Measurements from ENCODE around the gene ARHGAP31.

The ARHGAP31 gene

DNA sequence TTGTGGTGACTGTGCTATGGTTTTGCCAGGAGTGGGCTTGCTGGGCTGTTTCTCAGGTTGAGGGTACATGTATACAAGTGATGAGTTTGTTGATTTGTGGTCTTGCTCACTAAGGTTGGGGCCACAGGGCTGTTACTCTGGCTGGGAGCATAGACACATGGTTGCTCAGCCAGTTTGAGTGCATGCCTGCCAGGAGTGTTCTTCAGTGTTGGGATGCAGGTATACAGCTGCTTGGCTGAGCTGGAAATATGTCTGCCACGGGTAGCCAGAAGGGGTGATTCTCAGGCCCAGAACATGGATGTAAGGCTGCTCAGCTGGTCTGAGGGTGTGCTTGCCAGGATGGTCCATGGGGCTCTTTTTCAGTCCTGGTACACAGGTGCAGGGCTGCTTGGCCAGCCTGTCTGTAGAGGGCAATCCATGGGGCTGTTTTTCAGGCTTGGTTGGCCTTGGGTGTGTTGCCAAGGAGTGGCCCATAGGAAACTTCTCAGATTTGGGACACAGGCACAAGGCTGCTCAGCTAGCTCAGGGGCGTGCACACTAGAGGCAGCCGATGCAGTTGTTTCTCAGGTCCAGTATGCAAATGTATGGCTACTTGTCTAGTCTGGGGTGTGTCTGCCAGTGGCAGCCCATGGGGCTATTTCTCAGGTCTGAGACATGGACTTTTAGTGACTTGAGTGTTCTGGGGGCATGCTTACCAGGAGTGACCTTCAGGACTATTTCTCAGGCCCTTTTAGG, 5.3 kb upstream of the ARHGAP31 start:
- DNase-seq (ENCODE audit: low spot score) = no peak
- TF ChIP-seq, protein P1, sequence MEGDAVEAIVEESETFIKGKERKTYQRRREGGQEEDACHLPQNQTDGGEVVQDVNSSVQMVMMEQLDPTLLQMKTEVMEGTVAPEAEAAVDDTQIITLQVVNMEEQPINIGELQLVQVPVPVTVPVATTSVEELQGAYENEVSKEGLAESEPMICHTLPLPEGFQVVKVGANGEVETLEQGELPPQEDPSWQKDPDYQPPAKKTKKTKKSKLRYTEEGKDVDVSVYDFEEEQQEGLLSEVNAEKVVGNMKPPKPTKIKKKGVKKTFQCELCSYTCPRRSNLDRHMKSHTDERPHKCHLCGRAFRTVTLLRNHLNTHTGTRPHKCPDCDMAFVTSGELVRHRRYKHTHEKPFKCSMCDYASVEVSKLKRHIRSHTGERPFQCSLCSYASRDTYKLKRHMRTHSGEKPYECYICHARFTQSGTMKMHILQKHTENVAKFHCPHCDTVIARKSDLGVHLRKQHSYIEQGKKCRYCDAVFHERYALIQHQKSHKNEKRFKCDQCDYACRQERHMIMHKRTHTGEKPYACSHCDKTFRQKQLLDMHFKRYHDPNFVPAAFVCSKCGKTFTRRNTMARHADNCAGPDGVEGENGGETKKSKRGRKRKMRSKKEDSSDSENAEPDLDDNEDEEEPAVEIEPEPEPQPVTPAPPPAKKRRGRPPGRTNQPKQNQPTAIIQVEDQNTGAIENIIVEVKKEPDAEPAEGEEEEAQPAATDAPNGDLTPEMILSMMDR (IDR thresholded peaks at IDR 0.05; ENCODE audit: extremely low read depth, missing control alignments) = no peak

DNA sequence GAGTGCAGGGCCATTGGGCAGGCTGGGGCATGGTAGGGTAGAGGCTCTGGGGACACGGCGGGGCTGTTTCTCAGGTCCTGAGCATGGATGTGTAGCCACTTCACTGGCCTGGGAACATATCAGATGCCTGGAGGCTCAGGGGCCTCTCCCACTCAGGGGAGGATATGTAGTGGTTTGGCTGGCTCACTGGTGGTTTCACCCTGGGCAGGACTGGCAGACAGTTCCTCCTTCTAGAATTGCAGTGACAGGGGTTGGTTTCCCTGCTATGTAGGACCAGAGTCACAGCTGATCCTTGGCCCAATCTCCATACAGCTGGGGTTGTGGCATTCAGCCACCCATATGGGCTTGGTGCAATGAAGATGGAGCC, 4.8 kb upstream of the ARHGAP31 start:
- TF ChIP-seq, protein P1 (IDR thresholded peaks at IDR 0.05; ENCODE audit: extremely low read depth, missing control alignments) = no peak
- no peak for DNase-seq (ENCODE audit: low spot score)

DNA sequence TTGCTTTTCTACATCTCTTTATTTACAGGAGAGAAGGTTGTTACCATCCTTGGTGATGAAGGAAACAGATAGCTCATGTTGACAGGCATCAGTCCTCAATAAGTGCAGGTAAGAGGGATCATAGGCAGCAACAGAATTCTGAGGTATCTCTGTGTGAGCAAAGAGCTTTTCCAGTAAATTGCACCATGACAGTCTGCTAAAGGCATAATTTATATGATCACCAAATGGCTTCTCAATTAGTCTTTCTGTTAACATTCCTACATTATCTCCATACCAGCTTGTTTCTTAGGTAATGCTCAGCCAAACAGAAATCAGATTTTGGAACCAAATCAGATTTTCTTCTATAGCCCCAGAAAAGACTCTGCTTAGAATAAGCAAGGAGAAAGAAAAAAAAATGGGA, 3.6 kb upstream of the ARHGAP31 start:
- TF ChIP-seq, protein P1 (IDR thresholded peaks at IDR 0.05; ENCODE audit: extremely low read depth, missing control alignments) = no peak
- DNase-seq (ENCODE audit: low spot score) = no peak

DNA sequence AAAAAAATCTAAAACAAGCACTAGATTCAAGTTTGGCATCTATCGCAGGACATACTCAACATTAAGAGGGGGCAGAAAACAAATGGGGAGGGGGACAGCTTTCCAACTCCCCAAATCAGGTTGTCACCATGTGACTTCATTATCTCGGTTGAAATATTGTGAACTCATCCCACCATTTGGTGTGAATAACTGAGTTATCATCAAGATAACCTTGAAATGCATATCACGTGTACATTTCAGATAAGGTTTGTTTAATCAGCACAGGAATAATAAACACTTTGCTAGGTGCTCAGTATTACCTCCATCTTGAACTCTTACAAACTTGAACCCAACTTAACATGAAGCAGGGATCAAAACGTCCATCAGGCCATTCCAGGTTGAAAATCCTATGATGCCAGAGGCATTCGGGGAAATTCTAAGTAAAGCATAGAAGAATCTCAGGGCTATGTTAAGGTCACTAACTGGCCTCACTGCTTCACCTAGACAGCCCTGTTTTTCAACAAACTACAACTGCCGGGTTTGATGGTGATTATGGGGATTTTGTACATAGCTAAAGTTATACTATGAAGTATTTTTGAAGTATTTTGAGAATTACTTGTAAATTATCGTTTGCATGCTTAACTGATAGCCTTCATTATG, 3.0 kb upstream of the ARHGAP31 start:
- TF ChIP-seq, protein P1 (IDR thresholded peaks at IDR 0.05; ENCODE audit: extremely low read depth, missing control alignments) = no peak
- no peak for DNase-seq (ENCODE audit: low spot score)

DNA sequence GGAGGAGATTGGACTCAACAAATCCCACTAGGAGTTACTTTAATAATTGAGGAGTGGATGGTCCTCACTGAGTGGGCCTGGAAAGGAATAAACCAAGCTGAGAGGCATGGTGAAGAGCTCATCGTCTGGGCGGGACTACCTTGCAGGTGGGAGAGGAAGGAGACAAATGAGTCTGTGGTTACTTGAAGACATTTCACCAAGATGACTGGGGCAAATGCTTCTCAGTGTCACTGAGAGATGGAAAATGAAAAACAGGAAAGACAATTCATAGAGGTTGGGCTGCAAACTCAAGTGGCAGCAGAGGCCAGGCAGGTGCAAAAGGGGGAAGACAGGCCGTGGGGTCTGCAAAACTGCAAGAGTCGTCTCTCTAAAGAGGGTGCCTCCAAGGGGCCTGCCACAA, 1.5 kb upstream of the ARHGAP31 start:
- TF ChIP-seq, protein P1 (IDR thresholded peaks at IDR 0.05; ENCODE audit: extremely low read depth, missing control alignments) = no peak

DNA sequence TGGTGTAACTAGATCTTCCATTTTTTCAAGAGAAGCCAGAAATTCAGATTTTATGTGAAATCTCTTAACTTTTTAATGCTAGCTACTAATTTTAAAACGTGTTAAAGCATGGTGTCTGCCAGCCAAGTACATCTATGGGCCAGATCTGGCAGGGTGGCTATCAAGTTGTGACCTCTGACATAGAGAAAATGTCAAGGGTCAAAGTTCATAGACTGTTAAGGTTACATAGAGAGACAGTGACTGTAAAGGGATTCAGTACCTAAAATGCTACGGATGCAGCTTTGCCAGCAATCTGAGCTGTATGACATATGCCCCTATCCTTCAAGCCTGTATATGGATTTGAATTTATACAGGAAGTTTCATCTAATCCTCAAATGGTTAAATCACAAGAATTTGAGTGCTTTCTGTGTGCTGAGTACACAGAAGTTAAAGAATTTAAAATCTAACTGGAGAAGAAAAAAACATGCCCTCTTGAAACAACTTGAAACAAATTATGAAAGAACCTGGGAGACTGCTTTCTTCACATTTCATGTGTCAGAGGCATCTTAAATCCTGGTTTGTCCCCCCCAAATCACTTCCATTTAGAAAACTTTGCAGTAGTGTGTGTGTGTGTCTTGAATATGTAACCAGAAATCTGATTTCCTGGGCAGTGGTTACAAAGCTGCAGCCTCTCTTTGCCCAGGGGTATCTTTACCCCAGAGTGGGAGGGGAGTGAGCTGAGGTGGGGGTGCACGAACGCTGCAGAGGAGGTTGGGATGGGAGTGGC, 895 bp upstream of the ARHGAP31 start:
- DNase-seq (ENCODE audit: low spot score) = no peak
- TF ChIP-seq, protein P1 (IDR thresholded peaks at IDR 0.05; ENCODE audit: extremely low read depth, missing control alignments) = no peak

More for the DNA sequence above, 1.5 kb upstream of the ARHGAP31 start:
- DNase-seq (ENCODE audit: low spot score) = no peak

Data from GM20000 (cell line).